Esophagus (tissue), 2 donors: ENCODE data around the gene SYNPR. TPM values are rescaled to one million over a fixed set of nuclear protein-coding genes. Genes with fewer than 3 reads are reported as not detected.

Source experiments
- H3K27ac ChIP-seq, 2 donors: one replicate each; pipeline ENCODE4 v1.5.1; 2013; ENCODE audit warnings: low read depth in 2 of 2, mild to moderate bottlenecking in 2 of 2, inconsistent platforms in 1 of 2, low read length in 1 of 2, moderate library complexity in 1 of 2
- H3K27me3 ChIP-seq, 2 donors: one replicate each; pipeline ENCODE4 v1.6.1; 2013; ENCODE audit warnings: low read length in 2 of 2, control low read depth in 1 of 2, mild to moderate bottlenecking in 1 of 2; ENCODE audit not compliant: insufficient read depth in 2 of 2, control insufficient read depth in 1 of 2
- H3K36me3 ChIP-seq, 2 donors: one replicate each; pipeline ENCODE4 v1.6.1; 2013; ENCODE audit warnings: low read length in 1 of 2; ENCODE audit not compliant: control insufficient read depth in 2 of 2, insufficient read depth in 2 of 2
- H3K4me1 ChIP-seq, 2 donors: one replicate each; pipeline ENCODE4 v1.6.1; 2013; ENCODE audit warnings: low read length in 1 of 2; ENCODE audit not compliant: control insufficient read depth in 2 of 2, insufficient read depth in 2 of 2
- H3K4me3 ChIP-seq, 2 donors: one replicate each; pipeline ENCODE4 v1.5.1; 2013; ENCODE audit warnings: low read length in 2 of 2, mild to moderate bottlenecking in 2 of 2, low read depth in 1 of 2, moderate library complexity in 1 of 2
- H3K9me3 ChIP-seq, 2 donors: one replicate each; pipeline ENCODE4 v1.6.1; 2013; ENCODE audit warnings: mild to moderate bottlenecking in 2 of 2, low read depth in 1 of 2, low read length in 1 of 2, moderate library complexity in 1 of 2; ENCODE audit not compliant: control insufficient read depth in 2 of 2, insufficient read depth in 1 of 2
- WGBS, 2 donors: extraction: QIAGEN DNeasy Blood & Tissue Kit; methylation state at CpG; one replicate each; pipeline ENCODE4 v1.1.7; 2013; 5-methylcytosine and 5-hydroxymethylcytosine counted together
- polyA plus RNA-seq, 2 donors: library from polyadenylated mRNA; stranded (reverse); fragments of 200-250 nt; gene quantifications; one replicate each; pipeline ENCODE4 v1.2.3, GENCODE V29; 2013
- donor health status: healthy with polysubstance abuse.
- donor health status: Bipolar disorder and iron deficiency.

Gene SYNPR
- polyA plus RNA-seq, 2 donors, result not detected

DNA sequence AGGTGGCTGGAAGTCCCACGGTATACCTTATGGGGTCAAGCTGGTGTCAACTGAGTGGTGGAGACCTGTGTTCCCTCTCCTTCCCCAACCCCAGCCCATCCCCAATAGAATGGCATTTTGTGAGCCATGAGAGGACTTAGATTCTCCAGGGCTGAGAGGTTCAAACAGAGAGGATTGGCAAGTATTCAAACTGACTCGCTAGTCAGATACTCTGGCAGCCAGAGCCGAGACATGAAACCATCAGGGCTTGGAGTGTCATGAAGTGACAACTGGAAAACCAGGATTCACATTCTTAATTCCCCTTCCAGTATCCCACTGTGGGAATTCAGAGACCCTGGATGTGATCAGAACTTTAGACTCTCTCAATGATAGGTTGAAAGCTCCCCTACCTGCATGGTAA, 215.0 kb downstream of the SYNPR start:
- Histone ChIP-seq H3K9me3 (no peaks in the 10 kb centered on the region), H3K4me1 (no peaks in the 10 kb centered on the region), H3K4me3 (no peak overlapping the region), H3K27ac (no peak overlapping the region), H3K27me3 (no peaks in the 10 kb centered on the region), H3K36me3 (no peaks in the 10 kb centered on the region)
- 63 to 91% methylated on average over 3 of the region's 3 CpGs for WGBS, 2 donors

GRCh38 chr3:63494646-63495045, 216.5 kb downstream of the SYNPR start:
- no peaks in the 10 kb centered on the region for H3K36me3 ChIP-seq
- no peaks in the 10 kb centered on the region for H3K27me3 ChIP-seq
- 93 to 100% methylated on average over 1 of the region's 1 CpG for WGBS, 2 donors
- no peaks in the 10 kb centered on the region for H3K4me1 ChIP-seq
- H3K27ac ChIP-seq, result no peak overlapping the region
- H3K9me3 ChIP-seq, result no peaks in the 10 kb centered on the region
- no peak overlapping the region for H3K4me3 ChIP-seq

DNA sequence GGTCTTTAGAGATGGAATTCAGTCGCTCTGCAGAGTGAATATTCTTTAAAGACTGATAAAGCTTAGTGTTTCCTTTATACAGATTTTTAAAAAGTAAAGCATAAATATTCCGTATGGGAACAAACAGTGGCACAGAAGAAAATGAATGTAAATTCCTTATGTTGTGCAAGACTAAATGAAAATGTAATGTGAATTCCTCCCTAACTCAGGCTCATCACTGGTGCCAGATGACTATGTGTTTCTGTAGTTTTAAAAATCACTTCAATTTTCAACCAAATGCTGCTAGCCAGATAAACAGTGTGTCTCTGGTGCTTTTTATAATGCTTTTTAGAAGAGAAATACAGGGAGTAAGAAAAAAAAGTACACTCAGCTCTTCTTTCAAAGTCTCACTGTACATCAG, 219.5 kb downstream of the SYNPR start:
- Histone ChIP-seq H3K9me3 (no peaks in the 10 kb centered on the region), H3K4me1 (no peaks in the 10 kb centered on the region), H3K4me3 (no peak overlapping the region), H3K36me3 (no peaks in the 10 kb centered on the region), H3K27ac (no peak overlapping the region), H3K27me3 (no peaks in the 10 kb centered on the region)
- 81 to 86% methylated on average over 2 of the region's 2 CpGs for WGBS, 2 donors

DNA sequence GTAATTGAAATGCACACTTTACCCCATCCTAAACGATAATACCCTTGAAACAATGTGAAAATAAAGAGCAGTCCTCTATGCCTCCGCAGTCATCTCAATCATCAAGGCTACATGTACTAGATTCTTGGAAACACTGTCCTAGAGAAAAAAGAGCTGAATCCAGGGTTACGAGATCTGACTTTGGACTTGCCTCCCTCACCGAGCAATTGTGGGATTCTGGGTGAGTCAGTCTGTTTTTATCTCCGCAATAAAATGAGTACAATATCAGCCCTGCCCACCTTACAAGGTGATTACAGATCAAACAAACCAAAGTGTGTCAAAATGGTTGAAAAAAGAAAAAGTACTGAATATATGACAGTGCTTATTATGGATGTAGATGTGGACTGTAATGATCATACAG, 222.1 kb downstream of the SYNPR start:
- Histone ChIP-seq H3K27ac (no peak overlapping the region), H3K36me3 (no peaks in the 10 kb centered on the region), H3K4me1 (no peaks in the 10 kb centered on the region), H3K27me3 (no peaks in the 10 kb centered on the region), H3K9me3 (no peaks in the 10 kb centered on the region), H3K4me3 (no peak overlapping the region)
- WGBS, 2 donors, result 72 to 85% methylated on average over 5 of the region's 5 CpGs

DNA sequence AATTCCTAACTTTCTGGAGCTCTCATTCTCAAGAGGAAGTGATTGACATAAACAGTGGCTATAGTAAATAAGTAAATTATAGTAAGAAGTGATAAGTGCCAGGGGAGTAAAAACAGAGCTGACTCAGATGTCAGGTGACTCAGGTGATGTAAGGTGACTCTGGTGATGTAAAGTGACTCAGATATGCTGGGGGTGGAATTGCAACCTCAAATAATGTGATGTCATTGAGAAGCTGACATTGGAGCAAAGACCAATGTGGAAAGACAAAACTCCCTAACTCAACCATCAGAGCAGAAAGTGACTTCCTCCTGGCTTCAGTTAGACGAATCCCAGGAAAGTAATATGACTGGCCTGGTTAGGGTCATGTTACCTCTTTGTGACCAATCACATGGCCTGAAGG, 230.2 kb downstream of the SYNPR start:
- Histone ChIP-seq H3K36me3 (no peaks in the 10 kb centered on the region), H3K4me3 (no peak overlapping the region), H3K9me3 (no peaks in the 10 kb centered on the region), H3K27ac (no peak overlapping the region), H3K4me1 (no peaks in the 10 kb centered on the region), H3K27me3 (no peaks in the 10 kb centered on the region)
- WGBS, 2 donors, result 63 to 76% methylated on average over 1 of the region's 1 CpG

GRCh38 chr3:63508771-63509170, 230.7 kb downstream of the SYNPR start:
- Histone ChIP-seq H3K9me3 (no peaks in the 10 kb centered on the region), H3K27me3 (no peaks in the 10 kb centered on the region), H3K4me3 (no peak overlapping the region), H3K27ac (no peak overlapping the region), H3K36me3 (no peaks in the 10 kb centered on the region), H3K4me1 (no peaks in the 10 kb centered on the region)

DNA sequence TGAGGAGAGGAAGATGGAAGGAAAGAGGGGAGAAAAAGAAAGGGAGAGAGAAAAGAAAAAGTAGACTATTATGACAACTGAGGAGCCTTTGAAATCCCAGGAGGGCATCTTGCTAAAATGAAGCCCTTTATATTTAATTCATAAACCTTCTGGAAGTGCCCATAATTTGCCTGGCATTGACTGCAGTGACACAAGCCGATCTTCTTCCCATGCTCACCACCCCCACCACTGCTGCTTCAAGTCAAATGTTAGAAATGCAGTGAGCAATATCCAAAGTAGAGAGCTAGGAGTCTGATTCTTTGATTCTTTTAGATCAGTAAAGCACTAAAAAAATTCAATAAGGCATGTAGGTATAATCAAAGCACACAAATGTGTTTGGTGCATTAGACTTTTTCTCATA, 235.7 kb downstream of the SYNPR start:
- Histone ChIP-seq H3K4me1 (no peaks in the 10 kb centered on the region), H3K27ac (no peak overlapping the region), H3K9me3 (no peaks in the 10 kb centered on the region), H3K4me3 (no peak overlapping the region), H3K27me3 (no peaks in the 10 kb centered on the region), H3K36me3 (no peaks in the 10 kb centered on the region)
- WGBS, 2 donors, result 86 to 87% methylated on average over 1 of the region's 1 CpG

DNA sequence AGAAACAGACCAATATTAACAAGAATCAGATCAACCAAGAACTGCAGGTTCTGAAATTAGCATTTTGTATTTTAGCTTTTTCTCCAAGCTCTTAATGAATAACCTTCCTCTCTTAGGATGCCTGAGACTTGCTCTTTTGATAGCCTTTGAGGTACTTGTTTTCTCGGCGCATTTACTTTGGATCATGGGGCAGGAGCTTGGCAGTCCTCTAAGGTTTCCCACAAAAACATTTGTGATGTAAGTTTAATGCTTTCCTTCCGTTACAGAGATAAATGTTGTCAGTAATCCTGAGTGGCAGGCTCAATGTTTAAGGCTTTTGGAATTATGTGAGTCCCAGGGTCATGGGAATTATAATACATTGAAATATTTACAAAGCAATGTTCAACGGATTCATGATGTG, 236.6 kb downstream of the SYNPR start:
- Histone ChIP-seq H3K4me3 (no peak overlapping the region), H3K36me3 (no peaks in the 10 kb centered on the region)
- 69 to 71% methylated on average over 4 of the region's 4 CpGs for WGBS, 2 donors

DNA sequence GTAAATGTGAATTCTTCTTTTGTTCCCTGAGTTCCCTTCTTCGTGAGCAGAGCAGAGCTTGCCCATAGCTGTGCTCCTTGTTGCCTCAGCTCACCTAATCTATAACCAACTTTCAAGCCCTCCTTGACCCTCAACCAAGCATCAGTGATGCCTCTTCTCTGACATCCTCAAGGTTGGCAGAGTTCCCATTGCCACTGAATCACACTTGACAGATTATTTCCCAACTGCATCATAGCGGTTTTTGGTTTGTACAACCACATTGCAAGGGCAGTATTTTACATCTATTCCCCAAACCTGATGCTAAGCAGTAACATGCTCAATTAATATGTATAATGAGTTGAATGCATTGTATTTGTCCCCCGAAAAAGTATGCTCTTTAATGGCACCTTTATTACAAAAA, 241.3 kb downstream of the SYNPR start:
- Histone ChIP-seq H3K27ac (no peak overlapping the region), H3K9me3 (peaks cover 0 to 2% of the 10 kb centered on the region in 2 donors), H3K36me3 (no peaks in the 10 kb centered on the region), H3K27me3 (no peaks in the 10 kb centered on the region), H3K4me3 (no peak overlapping the region), H3K4me1 (no peaks in the 10 kb centered on the region)
- 66 to 72% methylated on average over 3 of the region's 3 CpGs for WGBS, 2 donors

More for the DNA sequence above, 236.6 kb downstream of the SYNPR start:
- no peaks in the 10 kb centered on the region for H3K4me1 ChIP-seq
- H3K9me3 ChIP-seq, result peaks cover 0 to 2% of the 10 kb centered on the region in 2 donors
- no peaks in the 10 kb centered on the region for H3K27me3 ChIP-seq
- no peak overlapping the region for H3K27ac ChIP-seq

GRCh38 chr3:63521657-63522056, 243.5 kb downstream of the SYNPR start:
- peaks cover 0 to 2% of the 10 kb centered on the region in 2 donors for H3K9me3 ChIP-seq
- no peak overlapping the region for H3K4me3 ChIP-seq
- H3K36me3 ChIP-seq, result no peaks in the 10 kb centered on the region
- no peaks in the 10 kb centered on the region for H3K4me1 ChIP-seq
- whole genome bisulfite sequencing, 2 donors, result 83 to 89% methylated on average over 1 of the region's 1 CpG
- H3K27me3 ChIP-seq, result no peaks in the 10 kb centered on the region
- no peak overlapping the region for H3K27ac ChIP-seq
